ENCODE data around the gene PRPF18. TPM values are rescaled to one million over a fixed set of nuclear protein-coding genes. Genes with fewer than 3 reads are reported as not detected.

Gene PRPF18
- total RNA-seq, 5 donors from 2014 or later (not counting 1 experiment from before 2014, with no cell fraction given), result 24.5 to 28.0 (median 25.9) TPM

DNA sequence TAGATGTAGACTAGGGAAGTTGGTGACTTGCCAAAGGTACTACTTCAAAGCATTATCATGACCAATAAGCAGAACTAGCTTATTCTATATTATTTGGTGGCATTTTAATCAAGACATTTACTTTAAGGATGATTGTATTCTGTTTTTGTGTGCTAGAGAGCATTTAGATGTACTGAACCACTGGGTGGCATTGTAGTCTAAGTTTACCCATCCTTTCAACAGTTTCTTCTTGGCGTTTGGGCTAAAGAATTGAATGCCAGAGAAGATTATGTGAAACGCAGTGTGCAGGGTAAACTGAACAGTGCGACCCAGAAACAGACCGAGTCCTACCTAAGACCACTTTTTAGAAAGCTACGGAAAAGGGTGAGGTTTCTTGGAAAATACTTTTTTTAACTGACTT, 26.8 kb downstream of the PRPF18 start:
- Histone ChIP-seq H3K27me3 (replicated peaks in 1 of 2; ENCODE audit: control insufficient read depth in 2 of 2, extremely low read depth in 1 of 2, insufficient read depth in 2 of 2, low read length in 1 of 2) (no peaks in the 10 kb centered on the region), H3K27ac (ENCODE audit: low read length) (no peak overlapping the region), H3K9me3 (no peaks in the 10 kb centered on the region), H3K4me3 (ENCODE audit: control insufficient read depth in 1 of 2, extremely low read depth in 1 of 2, low read length in 1 of 2) (no peak overlapping the region), H3K36me3 (ENCODE audit: control insufficient read depth in 2 of 2, extremely low read depth in 1 of 2, insufficient read depth in 1 of 2, low read length in 1 of 2) (peaks cover 4 to 76% of the 10 kb centered on the region in 2 donors), H3K4me1 (ENCODE audit: control insufficient read depth in 1 of 2, extremely low read depth in 1 of 2, insufficient read depth in 2 of 2, low read length in 2 of 2) (no peaks in the 10 kb centered on the region)
- no peaks in the 10 kb centered on the region for H3K4me1 Mint-ChIP-seq
- ChIA-PET CTCF (interaction anchor here in 1 of 2 donors (0.5 kb wide), 1 partner anchor 189 kb away, joined by 3 read pairs; no protein-coding TSS in a partner anchor), POLR2A (no interaction called here)
- WGBS (ENCODE audit: insufficient coverage), result no CpG with 5 or more reads among the region's 5 CpGs
- H3K36me3 Mint-ChIP-seq, result peaks cover 75% of the 10 kb centered on the region
- peak in 1 of 35 experiments; percentile 4 for DNase-seq
- no peak overlapping the region for H3K27ac Mint-ChIP-seq
- H3K27me3 Mint-ChIP-seq, result no peaks in the 10 kb centered on the region
- no peak for ATAC-seq (replicated peaks in 1 of 4)
- no peaks in the 10 kb centered on the region for H3K9me3 Mint-ChIP-seq
- no peak overlapping the region for H3K4me3 Mint-ChIP-seq

- POLR2A ChIA-PET, result interaction anchor here in 1 of 2 donors (0.7 kb wide), 2 partner anchors 54 to 517 kb away, joined by 3 to 6 read pairs; no protein-coding TSS in a partner anchor
- H3K27ac Mint-ChIP-seq, result no peak overlapping the region
- H3K36me3 ChIP-seq (ENCODE audit: control insufficient read depth in 2 of 2, extremely low read depth in 1 of 2, insufficient read depth in 1 of 2, low read length in 1 of 2), result peaks cover 7 to 69% of the 10 kb centered on the region in 2 donors
Measured at GRCh38 chr10:13614530-13615332, 28.0 kb downstream of the PRPF18 start.

GRCh38 chr10:13615650-13616300, 29.0 kb downstream of the PRPF18 start:
- CTCF ChIA-PET, result interaction anchor here in 1 of 2 donors (0.5 kb wide), 1 partner anchor 512 kb away, joined by 6 read pairs; no protein-coding TSS in a partner anchor
- no CpG with 5 or more reads among the region's 7 CpGs for WGBS (ENCODE audit: insufficient coverage)
- POLR2A ChIA-PET, result interaction anchor here (0.6 to 0.7 kb wide), 3 partner anchors 10 to 518 kb away, joined by 3 to 10 read pairs (median 6); no protein-coding TSS in a partner anchor
- no peak overlapping the region for H3K4me3 ChIP-seq (ENCODE audit: control insufficient read depth in 1 of 2, extremely low read depth in 1 of 2, low read length in 1 of 2)
- no peak overlapping the region for H3K27ac ChIP-seq (ENCODE audit: low read length)
- Mint-ChIP-seq H3K9me3 (no peaks in the 10 kb centered on the region), H3K27me3 (no peaks in the 10 kb centered on the region), H3K4me1 (no peaks in the 10 kb centered on the region), H3K36me3 (peaks cover 70% of the 10 kb centered on the region), H3K27ac (no peak overlapping the region), H3K4me3 (no peak overlapping the region)
- ATAC-seq (replicated peaks in 1 of 4) (no peak), DNase-seq (no peak)
- H3K36me3 ChIP-seq (ENCODE audit: control insufficient read depth in 2 of 2, extremely low read depth in 1 of 2, insufficient read depth in 1 of 2, low read length in 1 of 2), result peaks cover 7 to 62% of the 10 kb centered on the region in 2 donors
- no peaks in the 10 kb centered on the region for H3K9me3 ChIP-seq
- no peaks in the 10 kb centered on the region for H3K27me3 ChIP-seq (replicated peaks in 1 of 2; ENCODE audit: control insufficient read depth in 2 of 2, extremely low read depth in 1 of 2, insufficient read depth in 2 of 2, low read length in 1 of 2)
- no peaks in the 10 kb centered on the region for H3K4me1 ChIP-seq (ENCODE audit: control insufficient read depth in 1 of 2, extremely low read depth in 1 of 2, insufficient read depth in 2 of 2, low read length in 2 of 2)

More at GRCh38 chr10:13614530-13615332, 28.0 kb downstream of the PRPF18 start:
- Histone ChIP-seq H3K27me3 (replicated peaks in 1 of 2; ENCODE audit: control insufficient read depth in 2 of 2, extremely low read depth in 1 of 2, insufficient read depth in 2 of 2, low read length in 1 of 2) (no peaks in the 10 kb centered on the region), H3K4me3 (ENCODE audit: control insufficient read depth in 1 of 2, extremely low read depth in 1 of 2, low read length in 1 of 2) (no peak overlapping the region), H3K4me1 (ENCODE audit: control insufficient read depth in 1 of 2, extremely low read depth in 1 of 2, insufficient read depth in 2 of 2, low read length in 2 of 2) (no peaks in the 10 kb centered on the region), H3K27ac (ENCODE audit: low read length) (no peak overlapping the region), H3K9me3 (no peaks in the 10 kb centered on the region)
- Mint-ChIP-seq H3K4me1 (no peaks in the 10 kb centered on the region), H3K4me3 (no peak overlapping the region), H3K27me3 (no peaks in the 10 kb centered on the region), H3K36me3 (peaks cover 73% of the 10 kb centered on the region), H3K9me3 (no peaks in the 10 kb centered on the region)
- DNase-seq, result no peak
- WGBS (ENCODE audit: insufficient coverage), result 96% methylated on average over 4 of the region's 8 CpGs
- no peak for ATAC-seq (replicated peaks in 1 of 4)
- CTCF ChIA-PET, result interaction anchor here in 1 of 2 donors (0.5 kb wide), 1 partner anchor 511 kb away, joined by 6 read pairs; no protein-coding TSS in a partner anchor

- Histone ChIP-seq H3K36me3 (ENCODE audit: control insufficient read depth in 2 of 2, extremely low read depth in 1 of 2, insufficient read depth in 1 of 2, low read length in 1 of 2) (peaks cover 9 to 54% of the 10 kb centered on the region in 2 donors), H3K9me3 (no peaks in the 10 kb centered on the region), H3K4me1 (ENCODE audit: control insufficient read depth in 1 of 2, extremely low read depth in 1 of 2, insufficient read depth in 2 of 2, low read length in 2 of 2) (no peaks in the 10 kb centered on the region), H3K27me3 (replicated peaks in 1 of 2; ENCODE audit: control insufficient read depth in 2 of 2, extremely low read depth in 1 of 2, insufficient read depth in 2 of 2, low read length in 1 of 2) (no peaks in the 10 kb centered on the region), H3K27ac (ENCODE audit: low read length) (no peak overlapping the region), H3K4me3 (ENCODE audit: control insufficient read depth in 1 of 2, extremely low read depth in 1 of 2, low read length in 1 of 2) (no peak overlapping the region)
- DNase-seq, result no peak
- Mint-ChIP-seq H3K9me3 (no peaks in the 10 kb centered on the region), H3K27me3 (no peaks in the 10 kb centered on the region), H3K27ac (no peak overlapping the region), H3K4me3 (no peak overlapping the region), H3K4me1 (no peaks in the 10 kb centered on the region), H3K36me3 (peaks cover 65% of the 10 kb centered on the region)
- WGBS (ENCODE audit: insufficient coverage), result 100% methylated on average over 1 of the region's 4 CpGs
- no peak for ATAC-seq (replicated peaks in 1 of 4)
- ChIA-PET CTCF (no interaction called here), POLR2A (interaction anchor here in 1 of 2 donors (0.6 kb wide), 1 partner anchor 1184 kb away, joined by 3 read pairs; no protein-coding TSS in a partner anchor)
Measured at GRCh38 chr10:13617116-13617515, 30.4 kb downstream of the PRPF18 start.

DNA sequence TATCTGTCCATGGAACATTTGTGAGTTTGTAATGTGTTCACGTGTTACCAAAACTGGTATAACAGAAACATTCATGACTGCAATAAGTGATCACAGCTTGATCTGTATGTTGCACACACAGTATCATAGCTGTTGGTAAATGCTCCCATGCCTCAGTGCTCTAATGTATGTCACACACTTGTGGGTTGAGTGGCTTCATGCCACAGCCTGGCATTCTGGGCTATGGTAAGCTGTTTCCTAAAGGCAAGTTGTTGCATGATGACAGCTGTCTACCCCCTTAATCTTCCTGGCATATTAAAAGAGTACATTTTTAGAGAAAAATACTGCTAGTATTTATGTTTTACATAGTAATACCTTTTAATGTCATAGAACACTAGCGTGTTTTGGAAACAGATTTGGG, 35.2 kb downstream of the PRPF18 start:
- POLR2A ChIA-PET, result no interaction called here
- no peaks in the 10 kb centered on the region for H3K27me3 Mint-ChIP-seq
- peaks cover 45% of the 10 kb centered on the region for H3K36me3 Mint-ChIP-seq
- no peak overlapping the region for H3K27ac Mint-ChIP-seq
- no peaks in the 10 kb centered on the region for H3K9me3 Mint-ChIP-seq
- ATAC-seq (replicated peaks in 1 of 4) (no peak), DNase-seq (no peak)
- H3K4me3 ChIP-seq (ENCODE audit: control insufficient read depth in 1 of 2, extremely low read depth in 1 of 2, low read length in 1 of 2), result no peak overlapping the region
- no peak overlapping the region for H3K27ac ChIP-seq (ENCODE audit: low read length)
- WGBS (ENCODE audit: insufficient coverage), result 83% methylated on average over 1 of the region's 2 CpGs
- no peak overlapping the region for H3K4me3 Mint-ChIP-seq
- H3K4me1 Mint-ChIP-seq, result no peaks in the 10 kb centered on the region
- CTCF ChIA-PET, result no interaction called here
- no peaks in the 10 kb centered on the region for H3K4me1 ChIP-seq (ENCODE audit: control insufficient read depth in 1 of 2, extremely low read depth in 1 of 2, insufficient read depth in 2 of 2, low read length in 2 of 2)
- H3K9me3 ChIP-seq, result no peaks in the 10 kb centered on the region
- no peaks in the 10 kb centered on the region for H3K27me3 ChIP-seq (replicated peaks in 1 of 2; ENCODE audit: control insufficient read depth in 2 of 2, extremely low read depth in 1 of 2, insufficient read depth in 2 of 2, low read length in 1 of 2)
- peaks cover 7 to 23% of the 10 kb centered on the region in 2 donors for H3K36me3 ChIP-seq (ENCODE audit: control insufficient read depth in 2 of 2, extremely low read depth in 1 of 2, insufficient read depth in 1 of 2, low read length in 1 of 2)

DNA sequence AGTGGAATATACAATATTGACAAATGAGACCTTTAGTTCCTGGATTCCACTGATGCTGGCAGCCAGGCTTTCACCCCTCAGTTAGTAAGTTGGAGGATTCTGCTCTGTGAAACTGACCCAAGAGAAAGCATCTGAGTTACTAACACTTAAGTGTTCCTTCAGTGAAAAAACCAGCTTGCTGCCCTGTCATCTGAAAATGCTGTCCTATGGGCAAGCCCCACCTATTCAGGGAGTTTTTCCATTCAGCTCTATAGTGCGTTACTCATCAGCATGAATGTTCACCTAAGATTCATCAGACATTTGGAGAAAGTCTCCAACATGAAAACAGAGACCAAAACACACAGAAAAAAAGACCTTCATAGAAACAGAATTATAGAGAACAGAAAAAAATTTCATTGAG, 37.9 kb downstream of the PRPF18 start:
- Mint-ChIP-seq H3K27me3 (no peaks in the 10 kb centered on the region), H3K4me3 (no peak overlapping the region), H3K36me3 (peaks cover 34% of the 10 kb centered on the region), H3K9me3 (no peaks in the 10 kb centered on the region), H3K4me1 (peaks cover 0 to 5% (median 0%) of the 10 kb centered on the region in 3 donors), H3K27ac (no peak overlapping the region)
- ATAC-seq (replicated peaks in 1 of 4), result no peak
- ChIA-PET POLR2A (no interaction called here), CTCF (no interaction called here)
- no peaks in the 10 kb centered on the region for H3K4me1 ChIP-seq (ENCODE audit: control insufficient read depth in 1 of 2, extremely low read depth in 1 of 2, insufficient read depth in 2 of 2, low read length in 2 of 2)
- no peaks in the 10 kb centered on the region for H3K27me3 ChIP-seq (replicated peaks in 1 of 2; ENCODE audit: control insufficient read depth in 2 of 2, extremely low read depth in 1 of 2, insufficient read depth in 2 of 2, low read length in 1 of 2)
- no peak overlapping the region for H3K4me3 ChIP-seq (ENCODE audit: control insufficient read depth in 1 of 2, extremely low read depth in 1 of 2, low read length in 1 of 2)
- H3K9me3 ChIP-seq, result no peaks in the 10 kb centered on the region
- no peak for DNase-seq
- no CpG with 5 or more reads among the region's 1 CpG for WGBS (ENCODE audit: insufficient coverage)
- no peak overlapping the region for H3K27ac ChIP-seq (ENCODE audit: low read length)
- peaks cover 4 to 10% of the 10 kb centered on the region in 2 donors for H3K36me3 ChIP-seq (ENCODE audit: control insufficient read depth in 2 of 2, extremely low read depth in 1 of 2, insufficient read depth in 1 of 2, low read length in 1 of 2)

Data from T-cell (primary cell).